ENCODE data around the gene TBC1D5.

GRCh38 chr3:17188378-17188777 lies 554.1 kb downstream of the TBC1D5 start:
- no peak for TF ChIP-seq CTCF (IDR thresholded peaks at IDR 0.05)
- TF ChIP-seq POLR2A (IDR thresholded peaks at IDR 0.05) = no peak
